HepG2 (cell line): ENCODE results near the gene AKTIP. TPM values are rescaled to one million over a fixed set of nuclear protein-coding genes. Genes with fewer than 3 reads are reported as not detected.
A peak's percentile ranks its signal among the peaks of the same experiment; 100 is the strongest.

Experiments
- AHDC1 ChIP-seq: sonication (generic); formaldehyde crosslinking; IDR thresholded peaks from 2 replicates; pipeline ENCODE4 v1.5.1; 2020; ENCODE audit warnings: mild to moderate bottlenecking, missing genetic modification reagents, borderline replicate concordance
- ATF6 ChIP-seq: sonication (generic); formaldehyde crosslinking; conservative IDR thresholded peaks from 2 replicates; pipeline ENCODE4 v1.4.0; 2020; ENCODE audit warnings: missing genetic modification reagents
- CEBPG ChIP-seq: IDR thresholded peaks from 2 replicates; pipeline ENCODE4 v1.6.1; 2016
- GABPB1 ChIP-seq: IDR thresholded peaks from 2 replicates; pipeline ENCODE4 v1.6.1; 2016; ENCODE audit warnings: mild to moderate bottlenecking, missing genetic modification reagents, moderate library complexity, missing compliant biosample characterization
- IRF9 ChIP-seq: sonication (generic); formaldehyde crosslinking; IDR thresholded peaks from 2 replicates; pipeline ENCODE4 v1.8.0; 2022; ENCODE audit warnings: missing genetic modification reagents, mild to moderate bottlenecking, borderline replicate concordance
- KDM4B ChIP-seq: sonication (generic); formaldehyde crosslinking; IDR thresholded peaks from 2 replicates; pipeline ENCODE4 v1.4.0; 2020; ENCODE audit warnings: missing genetic modification reagents
- SALL1 ChIP-seq: sonication (generic); formaldehyde crosslinking; IDR thresholded peaks from 2 replicates; pipeline ENCODE4 v1.8.0; 2022; ENCODE audit warnings: mild to moderate bottlenecking, missing genetic modification reagents
- TP53 ChIP-seq: sonication (generic); formaldehyde crosslinking; conservative IDR thresholded peaks from 2 replicates; pipeline ENCODE4 v1.4.0; 2020; ENCODE audit warnings: missing genetic modification reagents
- ZBTB3 ChIP-seq: sonication (generic); formaldehyde crosslinking; IDR thresholded peaks from 2 replicates; pipeline ENCODE4 v1.4.0; 2020; ENCODE audit warnings: low read depth, mild to moderate bottlenecking, moderate library complexity, missing genetic modification reagents, borderline replicate concordance
- ZHX1 ChIP-seq: sonication (generic); formaldehyde crosslinking; IDR thresholded peaks from 2 replicates; pipeline ENCODE4 v1.8.1; 2022; ENCODE audit warnings: low read depth, mild to moderate bottlenecking, missing genetic modification reagents
- ZNF274 ChIP-seq: sonication (generic); formaldehyde crosslinking; IDR thresholded peaks from 2 replicates; pipeline ENCODE4 v1.5.1; 2020; ENCODE audit warnings: mild to moderate bottlenecking, missing genetic modification reagents
- ZNF335 ChIP-seq: sonication (generic); formaldehyde crosslinking; IDR thresholded peaks from 2 replicates; pipeline ENCODE4 v1.4.0; 2020; ENCODE audit warnings: missing genetic modification reagents
- ZNF580 ChIP-seq: IDR thresholded peaks from 2 replicates; pipeline ENCODE4 v1.6.1; 2016; ENCODE audit warnings: low read depth, borderline replicate concordance
- ZNF644 ChIP-seq: IDR thresholded peaks from 2 replicates; pipeline ENCODE4 v1.6.1; 2016; ENCODE audit warnings: low read depth
- ZNF7 ChIP-seq: IDR thresholded peaks from 2 replicates; pipeline ENCODE4 v1.6.1; 2016; ENCODE audit warnings: missing biosample characterization, missing genetic modification reagents
- ZNF83 ChIP-seq: sonication (generic); formaldehyde crosslinking; IDR thresholded peaks from 2 replicates; pipeline ENCODE4 v1.4.0; 2020; ENCODE audit warnings: missing genetic modification reagents, mild to moderate bottlenecking, borderline replicate concordance
- polyA plus RNA-seq, 8 experiments: library from polyadenylated mRNA; depleted of rRNA in 3 of 8; stranded (reverse) in 7 of 8; unstranded in 1 of 8; fragments of >200 nt; fragmentation: Illumina TruSeq in 4 of 8; extraction: Trizol in 4 of 8; gene quantifications; 2 replicates each; pipeline versions ENCODE4 v1.2.1 to v1.2.3, GENCODE V29; 2011 to 2016; ENCODE audit warnings: low read depth in 4 of 8, missing spikeins in 1 of 8, mixed read lengths in 1 of 8; ENCODE audit not compliant: insufficient read depth in 1 of 8
- total RNA-seq, 5 experiments: library from RNA; depleted of rRNA; stranded (reverse); fragments of >200 nt; fragmentation: Illumina TruSeq; extraction: Trizol; gene quantifications; 2 replicates each; pipeline ENCODE4 v1.2.3, GENCODE V29; 2016; ENCODE audit warnings: low read depth in 1 of 5

The AKTIP gene
- total and polyA plus RNA-seq, 2 of the 13 experiments (the other 11 are each of a cell fraction or from before 2014, with no cell fraction given), result 28.8 to 49.0 TPM

- TF ChIP-seq ZBTB3 (CRISPR knock-in tag) (no peak), AHDC1 (CRISPR knock-in tag) (peak; percentile 21; the same call in 1 of the 2 replicates), ZNF274 (CRISPR knock-in tag) (peak; percentile 54; the same call in 1 of the 2 replicates), SALL1 (CRISPR knock-in tag) (peak; percentile 62; the same call in 1 of the 2 replicates), TP53 (CRISPR knock-in tag) (no peak), IRF9 (CRISPR knock-in tag) (no peak), ZNF7 (CRISPR knock-in tag) (no peak), GABPB1 (CRISPR knock-in tag) (peak; percentile 53; the same call in 1 of the 2 replicates), CEBPG (CRISPR knock-in tag) (peak; percentile 91), KDM4B (CRISPR knock-in tag) (peak; percentile 12; the same call in 1 of the 2 replicates), ATF6 (CRISPR knock-in tag) (no peak), ZNF644 (no peak), ZNF83 (CRISPR knock-in tag) (no peak), ZHX1 (CRISPR knock-in tag) (peak; percentile 31; the same call in 1 of the 2 replicates), ZNF335 (0 out of 2 replicates have a peak, but pooled peaks have one; percentile 51), ZNF580 (peak; percentile 32; the same call in 1 of the 2 replicates)
Observed at GRCh38 chr16:53509906-53510703, 7.1 kb upstream of the AKTIP start (continued).
